HG03108 (cell line): Measurements from ENCODE around the gene RTN4RL1.
"Not testable (repeated sequence)": the region's sequence is repeated elsewhere in the genome, so short reads cannot be mapped to it uniquely, and the experiment has no call there.

Experiments
- ATAC-seq: cut with Tn5 transposase; IDR thresholded peaks from one replicate; pipeline ENCODE4 v1.9.1; 2021; ENCODE audit warnings: moderate library complexity; ENCODE audit not compliant: unreplicated experiment

The RTN4RL1 gene

GRCh38 chr17:2027528-2028233 is 2.5 kb upstream of the RTN4RL1 start:
- ATAC-seq, result no peak

- ATAC-seq, result no peak
Observed at GRCh38 chr17:2025622-2026309, 632 bp upstream of the RTN4RL1 start.

- no peak for ATAC-seq
Observed at GRCh38 chr17:2024572-2025219, 438 bp downstream of the RTN4RL1 start.

- no peak for ATAC-seq
Observed at GRCh38 chr17:2023692-2024571, 1.2 kb downstream of the RTN4RL1 start.

- ATAC-seq, result no peak
Observed at GRCh38 chr17:2023256-2023655, 1.9 kb downstream of the RTN4RL1 start.

GRCh38 chr17:2022647-2023240 is 2.4 kb downstream of the RTN4RL1 start:
- ATAC-seq, result no peak

GRCh38 chr17:2020721-2021120 is 4.4 kb downstream of the RTN4RL1 start:
- no peak for ATAC-seq

GRCh38 chr17:2019723-2020122 is 5.4 kb downstream of the RTN4RL1 start:
- ATAC-seq, result no peak

GRCh38 chr17:2018716-2019510 is 6.2 kb downstream of the RTN4RL1 start:
- no peak for ATAC-seq

GRCh38 chr17:2017274-2017941 is 7.7 kb downstream of the RTN4RL1 start:
- ATAC-seq, result no peak

GRCh38 chr17:2016494-2016893 is 8.6 kb downstream of the RTN4RL1 start:
- ATAC-seq, result no peak

GRCh38 chr17:2015314-2015713 is 9.8 kb downstream of the RTN4RL1 start:
- ATAC-seq, result no peak

GRCh38 chr17:2013994-2014317 is 11.2 kb downstream of the RTN4RL1 start:
- ATAC-seq, result no peak

- not testable (repeated sequence) for ATAC-seq
Observed at GRCh38 chr17:2013220-2013993, 11.7 kb downstream of the RTN4RL1 start.

GRCh38 chr17:2012499-2012898 is 12.6 kb downstream of the RTN4RL1 start:
- no peak for ATAC-seq

- no peak for ATAC-seq
Observed at GRCh38 chr17:2011411-2012371, 13.4 kb downstream of the RTN4RL1 start.

GRCh38 chr17:2009737-2010136 is 15.4 kb downstream of the RTN4RL1 start:
- no peak for ATAC-seq
